Measurements from ENCODE around the gene CCDC85C.

DNA sequence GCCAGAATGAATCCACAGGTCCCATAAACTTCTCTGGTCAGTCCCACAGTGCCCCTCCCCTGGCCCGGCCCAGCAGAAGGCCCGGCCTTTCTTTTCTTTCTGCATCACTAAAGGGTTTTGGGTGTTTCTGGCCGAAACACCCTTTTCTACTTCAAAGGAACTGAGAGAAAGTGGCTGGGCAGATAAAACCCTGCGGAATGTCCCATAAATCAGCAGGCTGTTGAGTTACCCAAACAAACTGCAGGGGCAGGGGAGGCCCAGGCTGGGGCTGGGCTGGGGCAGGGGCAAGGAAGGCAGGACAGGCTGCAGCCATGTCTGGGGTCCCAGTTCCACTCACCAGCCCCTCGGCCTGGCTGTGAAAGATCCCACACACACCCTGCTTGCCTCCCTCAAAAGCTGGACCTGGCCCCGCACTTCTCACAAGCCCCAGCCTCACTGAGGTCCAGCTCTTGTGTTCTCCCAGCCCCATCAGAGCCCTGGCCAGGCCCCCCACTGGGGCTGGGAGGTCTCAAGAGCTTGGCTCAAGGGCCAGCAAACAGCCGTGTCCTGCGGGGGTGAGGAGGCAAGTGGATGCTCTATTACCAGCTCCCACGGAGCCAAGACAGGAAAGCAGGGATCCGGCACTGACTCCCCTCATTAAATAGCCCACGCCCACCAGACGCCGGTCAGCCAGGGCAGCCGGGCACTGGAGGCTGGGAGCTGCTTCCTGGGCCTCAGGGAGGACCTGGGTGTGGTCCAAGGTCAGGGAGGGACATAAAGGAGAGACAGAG is 80.9 kb downstream of the CCDC85C start:
- TF ChIP-seq EZH2 (IDR thresholded peaks at IDR 0.05) (no peak), POLR2AphosphoS5 (IDR thresholded peaks at IDR 0.05; ENCODE audit: borderline replicate concordance, low read depth, low read length) (no peak)

All from SK-N-MC (cell line).